T-helper 1 cell treated with Interleukin-12 subunit alpha and Interleukin-12 subunit beta and Interleukin-4 antibody, amounts not matched to agents 30 ng/mL and 1 ng/mL, for 36 hours (primary cell): ENCODE results near the gene TRDN. TPM values are rescaled to one million over a fixed set of nuclear protein-coding genes. Genes with fewer than 3 reads are reported as not detected.
"Not testable (repeated sequence)": the region's sequence is repeated elsewhere in the genome, so short reads cannot be mapped to it uniquely, and the experiment has no call there.

ENCODE experiments used
- intact Hi-C: fragments of 100-400 bp; cut with micrococcal nuclease; formaldehyde crosslinking; loops from one replicate; pipeline ENCODE4 v1.15.1; 2024
- total RNA-seq: library from RNA; stranded (reverse); gene quantifications from 2 replicates; pipeline ENCODE4 v1.2.3, GENCODE V29; 2022

The TRDN gene
- total RNA-seq, 1 donor from 2014 or later, result not detected

- intact Hi-C loops, result no loop called here
Observed at GRCh38 chr6:123508290-123508689, 128.5 kb downstream of the TRDN start.

GRCh38 chr6:123507582-123507981 is 129.2 kb downstream of the TRDN start:
- intact Hi-C loops, result no loop called here

GRCh38 chr6:123503619-123504018 is 133.1 kb downstream of the TRDN start:
- intact Hi-C loops, result no loop called here

GRCh38 chr6:123497025-123497424 is 139.7 kb downstream of the TRDN start:
- intact Hi-C loops, result no loop called here

- intact Hi-C loops, result no loop called here
Observed at GRCh38 chr6:123489589-123489988, 147.2 kb downstream of the TRDN start.

GRCh38 chr6:123480986-123481385 is 155.8 kb downstream of the TRDN start:
- intact Hi-C loops, result no loop called here

GRCh38 chr6:123472025-123472702 is 164.6 kb downstream of the TRDN start:
- intact Hi-C loops, result not testable (repeated sequence)

GRCh38 chr6:123467392-123467791 is 169.4 kb downstream of the TRDN start:
- intact Hi-C loops, result no loop called here

- intact Hi-C loops, result no loop called here
Observed at GRCh38 chr6:123462152-123462551, 174.6 kb downstream of the TRDN start.

GRCh38 chr6:123458218-123458617 is 178.5 kb downstream of the TRDN start:
- intact Hi-C loops, result no loop called here

- intact Hi-C loops, result no loop called here
Observed at GRCh38 chr6:123456836-123457235, 179.9 kb downstream of the TRDN start.

GRCh38 chr6:123454448-123454847 is 182.3 kb downstream of the TRDN start:
- intact Hi-C loops, result no loop called here

GRCh38 chr6:123453071-123453470 is 183.7 kb downstream of the TRDN start:
- intact Hi-C loops, result not testable (repeated sequence)

GRCh38 chr6:123448306-123448884 is 188.4 kb downstream of the TRDN start:
- intact Hi-C loops, result no loop called here

- intact Hi-C loops, result no loop called here
Observed at GRCh38 chr6:123447315-123447937, 189.3 kb downstream of the TRDN start.

- intact Hi-C loops, result no loop called here
Observed at GRCh38 chr6:123439371-123439770, 197.4 kb downstream of the TRDN start.

- intact Hi-C loops, result no loop called here
Observed at GRCh38 chr6:123434186-123434585, 202.6 kb downstream of the TRDN start.

- intact Hi-C loops, result no loop called here
Observed at GRCh38 chr6:123430970-123431369, 205.8 kb downstream of the TRDN start.

- intact Hi-C loops, result no loop called here
Observed at GRCh38 chr6:123427008-123427407, 209.7 kb downstream of the TRDN start.

GRCh38 chr6:123423130-123423529 is 213.6 kb downstream of the TRDN start:
- intact Hi-C loops, result no loop called here

- intact Hi-C loops, result no loop called here
Observed at GRCh38 chr6:123420512-123420911, 216.2 kb downstream of the TRDN start.

- intact Hi-C loops, result loop anchor here (5.0 kb wide), 1 partner anchor 1694 kb away; no protein-coding TSS in a partner anchor
Observed at GRCh38 chr6:123418071-123418470, 218.7 kb downstream of the TRDN start.

GRCh38 chr6:123417535-123417934 is 219.2 kb downstream of the TRDN start:
- intact Hi-C loops, result loop anchor here (5.0 kb wide), 1 partner anchor 1695 kb away; no protein-coding TSS in a partner anchor
